DND-41 (cell line): ENCODE measurements around the gene GRM7.

Experiments
- CTCF ChIP-seq: IDR thresholded peaks from 2 replicates; pipeline ENCODE4 v1.5.1; 2012; ENCODE audit warnings: borderline replicate concordance, low read length, moderate library complexity, mild to moderate bottlenecking; ENCODE audit not compliant: poor library complexity, severe bottlenecking; ENCODE audit errors: extremely low read depth
- EZH2 ChIP-seq: IDR thresholded peaks from 3 replicates; pipeline ENCODE4 v1.6.1; 2012; ENCODE audit warnings: borderline replicate concordance, low read depth, mild to moderate bottlenecking, moderate library complexity, low read length, inconsistent platforms; ENCODE audit not compliant: severe bottlenecking

GRCh38 chr3:7615043-7615442 is 754.1 kb downstream of the GRM7 start:
- no peak for TF ChIP-seq EZH2
- no peak for TF ChIP-seq CTCF
